Measurements from ENCODE around the gene UBE2J2.
"Not testable (repeated sequence)": the region's sequence is repeated elsewhere in the genome, so short reads cannot be mapped to it uniquely, and the experiment has no call there.

Gene UBE2J2

DNA sequence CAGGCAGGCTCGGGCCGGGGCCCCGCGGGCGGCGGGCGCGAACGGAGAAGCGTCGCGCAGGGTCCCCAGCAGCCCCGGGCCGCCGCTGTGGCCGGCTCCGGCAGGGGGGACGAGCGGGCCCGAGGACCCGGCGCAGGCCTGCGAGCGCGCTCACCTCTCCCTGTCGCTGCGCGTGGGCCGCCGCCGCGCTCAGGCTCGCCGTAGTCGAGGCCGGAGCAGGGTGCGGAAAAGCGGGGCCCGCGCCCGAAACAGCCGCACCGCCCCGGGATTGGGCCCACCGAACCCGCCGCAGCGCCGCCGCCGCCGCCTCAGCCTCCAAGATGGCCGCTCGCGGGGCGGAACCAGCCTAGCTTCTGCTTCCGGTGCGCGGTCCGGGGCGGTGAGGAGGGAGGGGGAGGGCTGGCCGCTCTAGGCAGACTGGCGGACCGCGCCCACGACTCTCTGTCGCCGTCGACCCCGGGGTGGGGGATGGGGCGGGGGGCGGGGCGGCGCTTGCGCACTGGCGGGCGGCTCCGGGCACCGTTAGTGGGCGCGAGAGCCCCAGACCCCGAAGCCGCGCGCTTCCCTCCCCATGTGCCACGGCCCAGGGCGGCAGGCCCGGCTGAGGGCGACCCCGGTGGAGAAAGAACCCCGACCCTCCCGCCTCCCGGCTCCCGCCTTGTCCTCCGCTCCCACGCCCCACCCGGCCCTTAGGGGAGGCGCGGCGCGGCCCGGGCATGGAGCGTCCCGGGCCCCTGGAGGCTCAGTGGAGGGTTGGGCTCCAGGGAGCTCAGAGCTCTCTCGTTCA lies at the start of gene UBE2J2:
Gene UBE2J2 (minus strand): TSS at position 343 of the 787 bp plus-strand sequence. CDS start 5,862 bp downstream, outside the sequence.
- DNase-seq = peak; percentile 96

GRCh38 chr1:1322952-1323351 lies 49.3 kb upstream of the UBE2J2 start:
- no peak for DNase-seq

GRCh38 chr1:1322418-1322817 lies 48.8 kb upstream of the UBE2J2 start:
- no peak for DNase-seq

- DNase-seq = no peak
Measured at GRCh38 chr1:1321477-1321876, 47.8 kb upstream of the UBE2J2 start.

- no peak for DNase-seq
Measured at GRCh38 chr1:1320666-1321448, 47.2 kb upstream of the UBE2J2 start.

- no peak for DNase-seq
Measured at GRCh38 chr1:1319646-1319941, 45.9 kb upstream of the UBE2J2 start.

DNA sequence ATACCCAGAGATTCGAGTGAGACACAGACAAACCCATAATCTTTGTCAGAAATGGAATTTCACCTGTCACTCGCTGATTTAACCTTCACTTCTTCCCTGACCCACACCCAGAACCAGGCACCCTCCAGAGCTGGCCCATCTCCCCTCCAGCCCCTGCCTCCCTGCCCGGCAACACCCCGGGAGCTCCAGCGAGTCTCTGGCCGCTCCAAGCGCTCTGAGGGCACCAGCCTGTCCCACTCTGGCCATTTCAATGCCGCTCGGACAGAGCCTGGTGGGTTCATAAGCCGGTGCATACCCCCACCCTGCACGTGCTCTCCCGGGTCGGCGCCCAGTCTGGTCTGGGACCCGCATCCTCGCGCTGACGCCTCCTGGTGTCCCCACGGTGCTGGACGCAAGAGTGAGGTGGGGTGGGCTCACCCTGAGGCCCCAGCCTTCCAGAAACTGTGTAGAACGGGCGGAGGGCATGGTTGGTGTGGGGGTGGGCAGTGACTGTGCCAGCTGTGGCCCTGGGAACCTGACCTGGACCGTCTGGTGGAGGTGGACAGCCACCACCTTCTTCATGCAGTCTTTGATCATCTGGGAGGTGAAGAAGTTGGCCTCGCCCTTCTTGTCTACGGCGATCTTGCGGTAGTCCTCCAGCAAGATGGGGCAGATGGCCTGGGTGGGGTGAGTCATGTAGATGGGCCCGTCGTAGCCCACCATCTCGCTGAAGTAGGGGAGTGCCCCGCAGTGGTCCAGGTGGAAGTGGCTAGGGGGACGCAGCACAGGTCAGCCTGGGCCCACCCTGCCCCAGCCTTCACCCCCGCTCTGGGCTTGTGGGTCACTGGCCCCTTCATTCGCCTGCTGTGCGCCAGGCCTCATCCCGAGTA lies 45.4 kb upstream of the UBE2J2 start:
- no peak for DNase-seq

DNA sequence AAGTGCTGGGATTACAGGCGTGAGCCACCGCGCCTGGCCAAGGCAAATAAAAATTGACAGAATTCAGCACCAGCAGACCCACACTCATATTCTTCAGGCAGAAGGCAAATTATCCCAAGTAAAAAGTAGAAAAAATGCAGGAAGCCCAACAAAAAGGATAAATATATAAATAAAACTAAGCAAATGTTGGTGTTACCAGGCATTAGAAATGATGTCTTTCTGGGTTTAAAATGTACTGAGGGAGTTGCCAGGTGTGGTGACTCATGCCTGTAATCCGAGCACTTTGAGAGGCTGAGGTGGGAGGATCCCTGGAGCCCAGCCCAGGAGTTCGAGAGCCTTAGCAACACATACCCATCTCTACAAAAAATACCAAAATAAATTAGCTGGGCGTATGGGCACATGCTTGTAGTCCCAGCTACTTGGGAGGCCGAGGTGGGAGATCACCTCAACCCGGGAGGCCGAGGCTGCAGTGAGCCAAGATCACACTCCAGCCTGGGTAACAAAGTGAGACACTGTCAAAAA lies 44.5 kb upstream of the UBE2J2 start:
- no peak for DNase-seq

DNA sequence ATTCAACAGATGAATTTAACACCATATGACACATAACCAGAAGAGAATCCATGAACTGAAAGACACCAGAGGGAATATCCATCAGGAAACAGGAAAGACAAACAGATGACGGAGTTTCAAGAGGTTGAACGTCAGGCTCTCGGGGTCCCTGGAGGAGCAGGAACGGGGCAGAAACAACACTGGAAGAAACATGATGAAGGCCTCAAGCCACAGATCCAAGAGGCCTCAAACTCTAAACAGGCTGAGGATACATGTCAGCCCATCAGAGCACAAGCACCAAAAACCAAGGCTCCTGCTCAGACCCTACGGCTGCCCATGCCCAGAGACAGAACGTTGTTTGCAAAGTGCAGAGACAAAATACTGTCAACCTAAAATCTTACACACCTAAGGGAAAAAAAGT lies 43.8 kb upstream of the UBE2J2 start:
- DNase-seq = no peak

- DNase-seq = not testable (repeated sequence)
Measured at GRCh38 chr1:1316199-1316598, 42.5 kb upstream of the UBE2J2 start.

GRCh38 chr1:1315435-1315954 lies 41.8 kb upstream of the UBE2J2 start:
- DNase-seq = no peak

DNA sequence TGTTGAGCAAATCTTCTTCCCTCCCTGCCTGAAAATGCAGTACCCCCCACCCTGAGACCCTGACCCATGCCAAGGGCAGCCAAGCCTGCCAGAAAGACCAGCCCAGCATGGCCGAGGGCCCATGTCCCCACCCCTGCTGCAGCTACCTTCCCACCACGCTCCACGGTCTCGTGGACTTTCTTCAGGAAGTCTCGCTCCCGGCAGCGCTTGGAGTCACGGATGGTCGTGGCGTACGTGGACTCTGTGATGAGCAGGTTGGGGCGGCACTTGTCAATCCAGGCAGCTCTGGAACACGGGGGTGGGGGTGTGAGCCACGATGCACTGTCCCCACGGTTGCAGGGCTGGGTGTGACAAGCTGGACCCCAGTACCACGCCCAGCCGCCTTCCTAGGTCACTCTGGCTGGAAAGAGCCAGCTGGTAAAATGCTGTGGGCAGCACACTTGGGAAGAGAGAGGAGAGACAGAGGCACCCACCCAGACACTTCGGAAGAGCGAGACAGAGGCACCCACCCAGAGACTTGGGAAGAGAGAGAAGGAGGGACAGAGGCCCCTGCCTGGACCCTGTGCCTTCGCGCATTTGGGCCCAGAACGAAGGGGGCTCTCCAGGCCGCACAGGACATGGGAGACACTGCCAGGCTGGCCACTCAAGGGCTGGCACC lies 41.2 kb upstream of the UBE2J2 start:
- no peak for DNase-seq

DNA sequence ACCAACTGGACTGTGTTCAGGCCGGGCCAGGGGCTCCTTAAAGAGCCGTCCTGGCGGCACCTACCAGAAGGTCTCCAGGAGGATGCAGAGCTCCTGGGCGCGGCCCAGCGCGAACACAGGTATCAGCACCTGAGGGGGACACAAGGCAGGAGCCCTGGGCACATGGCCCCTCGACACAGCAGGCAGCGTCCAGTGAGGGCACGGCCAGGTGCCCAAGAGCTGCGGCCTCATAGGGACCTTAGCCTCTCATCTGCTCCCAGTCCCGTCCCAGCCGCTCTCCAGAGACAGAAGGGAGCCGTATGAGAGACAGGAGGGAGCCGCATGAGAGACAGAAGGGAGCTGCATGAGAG lies 40.6 kb upstream of the UBE2J2 start:
- DNase-seq = no peak

- no peak for DNase-seq
Measured at GRCh38 chr1:1313500-1314236, 40.0 kb upstream of the UBE2J2 start.

GRCh38 chr1:1312450-1313314 lies 39.0 kb upstream of the UBE2J2 start:
- DNase-seq = no peak

DNA sequence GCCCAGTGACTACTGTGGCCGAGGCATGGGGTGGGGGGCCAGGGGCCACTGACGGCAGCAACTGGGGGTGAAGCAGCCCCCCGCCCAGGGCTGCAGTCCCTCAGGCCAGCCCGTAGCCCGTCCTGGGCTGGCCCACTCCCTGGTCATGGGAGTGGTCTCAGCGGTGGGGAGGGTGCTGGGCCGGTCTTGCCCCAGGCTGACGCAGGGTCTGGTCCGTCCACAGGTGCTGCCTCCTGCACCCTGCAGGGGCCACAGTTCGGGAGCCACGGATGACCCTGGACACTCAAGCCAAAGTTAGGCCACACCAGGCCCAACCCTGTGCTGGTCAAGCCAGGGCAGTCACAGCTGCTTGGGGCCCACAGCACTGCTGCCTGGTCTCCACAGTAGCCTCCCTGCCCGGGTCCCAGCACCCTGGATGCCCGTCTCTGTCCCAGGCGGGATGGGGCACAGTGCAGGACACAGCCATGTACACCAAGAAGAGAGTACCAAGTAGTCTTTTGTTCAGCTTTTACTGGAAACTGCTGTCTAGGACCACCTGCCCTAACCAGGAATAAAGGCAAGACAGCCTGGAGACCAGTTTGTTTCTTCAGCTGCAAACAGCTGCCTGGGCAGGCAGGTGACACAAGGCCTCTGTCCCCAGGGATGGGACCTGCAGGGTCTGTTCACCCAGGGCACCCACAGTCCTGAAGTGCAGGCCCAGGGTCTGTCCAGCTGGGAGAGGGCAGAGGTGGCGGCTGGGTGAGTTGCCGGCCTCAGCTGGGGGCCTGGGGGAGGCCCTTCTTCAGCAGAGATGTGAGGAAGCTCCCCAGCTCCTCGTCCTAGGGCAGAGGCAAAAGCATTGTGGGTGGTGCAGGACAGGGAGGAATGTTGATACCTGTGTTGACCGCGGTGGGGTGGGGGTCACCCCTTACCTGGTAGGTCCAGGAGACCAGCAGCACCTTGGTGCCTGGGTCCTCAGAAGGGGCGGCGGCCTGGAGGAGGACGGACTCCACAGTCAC lies 37.8 kb upstream of the UBE2J2 start:
- no peak for DNase-seq

DNA sequence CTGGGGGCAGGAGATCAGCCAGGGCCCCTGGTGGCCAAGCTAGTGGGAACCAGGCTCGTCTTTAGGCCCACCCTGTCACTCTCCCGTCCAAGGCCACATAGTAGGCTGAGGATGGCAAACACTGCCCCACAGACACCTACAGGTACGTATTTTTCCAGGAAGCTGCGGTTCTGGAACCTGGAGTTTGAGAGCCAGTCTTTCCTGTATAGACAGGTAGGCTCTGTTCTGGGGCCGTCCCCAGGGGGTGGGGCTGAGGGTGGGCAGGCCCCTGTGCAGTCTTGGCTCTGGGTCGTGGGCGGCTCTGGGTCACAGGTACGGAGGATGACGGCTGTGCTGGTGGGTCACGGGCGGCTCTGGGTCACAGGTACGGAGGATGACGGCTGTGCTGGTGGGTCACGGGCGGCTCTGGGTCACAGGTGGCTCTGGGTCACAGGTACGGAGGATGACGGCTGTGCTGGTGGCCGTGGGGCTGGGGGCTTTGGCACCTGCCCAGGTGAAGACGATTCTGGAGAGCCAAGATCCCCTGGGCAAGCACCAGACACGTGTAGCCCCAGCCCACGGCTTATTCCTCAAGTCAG lies 36.9 kb upstream of the UBE2J2 start:
- no peak for DNase-seq

GRCh38 chr1:1310109-1310385 lies 36.4 kb upstream of the UBE2J2 start:
- no peak for DNase-seq
